HG03103 (cell line): Measurements from ENCODE around the gene LRPPRC.
A peak's percentile ranks its signal among the peaks of the same experiment; 100 is the strongest.

Experiments
- ATAC-seq: cut with Tn5 transposase; IDR thresholded peaks from one replicate; pipeline ENCODE4 v1.9.1; 2021; ENCODE audit warnings: low read depth; ENCODE audit not compliant: unreplicated experiment

The LRPPRC gene

DNA sequence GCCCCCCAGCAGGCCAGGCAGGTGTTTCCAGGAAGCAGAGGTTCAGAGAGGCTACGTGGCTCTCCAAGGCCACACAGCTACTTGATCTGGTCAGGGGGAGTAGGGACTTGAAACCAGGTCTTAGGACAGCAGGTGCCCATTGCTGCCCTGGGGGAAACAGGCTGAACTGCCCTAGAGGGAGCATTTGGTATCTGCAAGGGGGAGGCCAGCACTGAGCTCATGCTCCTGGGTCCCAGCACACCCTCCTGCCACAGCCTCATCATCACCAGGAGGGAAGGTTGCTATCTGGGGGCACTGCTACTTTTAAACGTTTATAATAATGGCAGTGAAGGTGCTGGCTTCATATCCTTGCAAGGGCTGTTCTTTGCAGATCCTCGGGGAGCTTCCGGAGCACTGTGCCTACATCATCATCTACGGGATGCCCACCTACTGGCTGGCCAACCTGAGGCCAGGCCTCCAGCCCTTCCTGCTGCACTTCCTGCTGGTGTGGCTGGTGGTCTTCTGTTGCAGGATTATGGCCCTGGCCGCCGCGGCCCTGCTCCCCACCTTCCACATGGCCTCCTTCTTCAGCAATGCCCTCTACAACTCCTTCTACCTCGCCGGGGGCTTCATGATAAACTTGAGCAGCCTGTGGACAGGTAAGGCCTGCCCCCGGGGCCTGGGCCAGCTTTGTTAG, 120.9 kb downstream of the LRPPRC start:
- no peak for ATAC-seq

GRCh38 chr2:43872151-43872550, 123.6 kb downstream of the LRPPRC start:
- no peak for ATAC-seq

- ATAC-seq = no peak
These were observed 140.5 kb downstream of the LRPPRC start for GRCh38 chr2:43855292-43855691.

DNA sequence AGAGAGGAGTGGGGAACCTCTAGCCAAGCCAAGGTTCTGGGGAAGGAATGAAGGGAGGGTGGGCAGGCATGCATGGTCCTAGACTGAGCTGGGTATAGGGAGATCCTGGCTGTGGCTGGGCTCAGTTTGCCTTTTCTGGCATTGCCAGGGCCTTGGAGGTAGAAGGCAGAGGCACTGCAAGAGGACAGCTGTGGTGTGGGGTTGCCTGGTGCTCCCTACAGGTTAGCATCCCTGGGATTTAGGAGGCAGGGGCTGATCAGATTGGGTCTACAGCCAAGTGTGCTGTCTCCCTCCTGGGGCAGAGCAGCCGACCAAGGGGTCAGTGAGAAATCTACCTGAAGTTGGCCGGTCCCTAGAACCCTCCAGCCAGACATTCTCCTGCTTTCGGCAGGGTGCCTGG, 141.1 kb downstream of the LRPPRC start:
- no peak for ATAC-seq

DNA sequence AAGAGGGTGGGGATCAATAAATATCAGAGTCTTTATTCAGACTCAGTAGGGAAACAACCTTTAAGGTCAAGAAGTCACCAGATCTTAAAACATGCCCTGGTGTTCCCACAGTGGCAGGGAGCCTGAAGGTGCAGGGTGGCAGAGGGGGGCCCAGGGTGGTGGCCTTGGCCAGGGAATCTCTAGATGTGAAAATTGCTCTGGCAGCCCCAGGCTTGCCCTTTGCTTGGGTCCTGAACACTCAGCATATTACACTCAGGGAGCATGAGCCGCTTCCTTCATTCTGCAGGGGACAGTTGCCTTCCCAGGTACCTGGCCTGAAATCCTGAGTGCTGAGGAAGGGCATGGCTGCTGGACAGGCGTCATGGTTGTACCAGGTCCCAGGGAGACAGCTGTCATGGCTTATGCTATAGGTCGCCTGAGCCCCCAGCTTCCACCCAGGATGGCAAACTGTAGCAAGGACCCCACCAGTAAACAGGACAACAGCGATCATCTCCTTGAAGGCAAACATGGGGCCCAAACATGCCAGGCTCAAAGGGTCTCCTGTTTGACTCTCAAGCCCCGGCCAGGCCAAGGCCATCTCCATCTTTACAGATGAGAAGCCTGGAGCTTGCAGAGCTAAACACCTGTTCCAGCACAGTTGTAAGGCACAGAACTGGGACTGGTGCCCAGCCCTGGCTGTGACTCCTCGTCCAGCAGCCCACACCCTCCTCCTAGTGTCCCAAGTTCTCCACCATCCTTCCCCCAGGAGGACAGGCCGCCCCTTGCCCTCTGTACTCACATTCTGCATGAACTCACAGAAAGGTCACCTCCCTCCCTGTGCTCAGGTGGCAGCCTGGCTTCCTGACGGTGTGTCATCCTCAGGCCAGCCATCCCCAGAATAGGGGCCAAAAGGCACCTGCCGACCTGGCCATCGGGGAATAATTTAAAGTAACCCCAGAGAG, 142.4 kb downstream of the LRPPRC start:
- ATAC-seq = no peak

DNA sequence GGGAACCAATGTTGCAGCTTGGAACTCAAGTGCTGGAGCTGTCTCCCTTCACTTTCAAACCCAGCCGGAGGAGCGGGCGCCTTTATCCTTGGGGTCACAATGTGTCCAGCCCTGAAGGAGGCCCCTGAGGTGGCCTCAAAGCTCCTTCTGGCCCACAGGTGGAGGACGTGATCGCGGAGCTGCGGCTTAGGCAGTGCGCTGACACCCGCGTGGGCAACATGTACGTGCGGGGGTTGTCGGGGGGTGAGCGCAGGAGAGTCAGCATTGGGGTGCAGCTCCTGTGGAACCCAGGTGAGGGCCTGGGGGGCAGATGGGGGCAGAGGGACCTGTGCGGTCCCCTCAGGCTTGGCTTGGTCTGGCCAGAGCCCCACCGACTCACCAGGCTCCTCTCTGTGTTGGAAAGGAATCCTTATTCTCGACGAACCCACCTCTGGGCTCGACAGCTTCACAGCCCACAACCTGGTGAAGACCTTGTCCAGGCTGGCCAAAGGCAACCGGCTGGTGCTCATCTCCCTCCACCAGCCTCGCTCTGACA, 143.5 kb downstream of the LRPPRC start:
- ATAC-seq = no peak

- no peak for ATAC-seq
These were observed 144.5 kb downstream of the LRPPRC start for GRCh38 chr2:43851011-43851980.

GRCh38 chr2:43848214-43848613, 147.6 kb downstream of the LRPPRC start:
- ATAC-seq = peak; percentile 51

GRCh38 chr2:43846140-43846793, 149.5 kb downstream of the LRPPRC start:
- no peak for ATAC-seq

DNA sequence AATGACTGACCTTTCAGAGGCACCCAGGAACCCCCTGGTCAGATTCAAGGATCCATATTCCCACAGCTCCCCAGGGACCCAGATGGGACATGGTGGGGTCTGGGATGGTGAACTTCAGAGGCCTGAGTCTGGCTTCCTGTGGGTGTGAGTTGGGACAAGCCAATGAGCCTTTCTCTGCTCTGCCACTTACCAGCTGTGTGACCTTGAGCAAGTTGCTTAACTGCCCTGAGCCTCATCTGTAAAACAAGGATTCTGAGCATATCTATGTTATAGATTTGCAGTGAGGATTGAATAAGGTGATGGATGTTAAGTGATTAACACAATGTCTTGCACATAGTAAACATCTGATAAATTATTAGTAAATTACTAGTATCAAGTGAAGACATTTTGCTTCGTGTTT, 150.6 kb downstream of the LRPPRC start:
- ATAC-seq = no peak

DNA sequence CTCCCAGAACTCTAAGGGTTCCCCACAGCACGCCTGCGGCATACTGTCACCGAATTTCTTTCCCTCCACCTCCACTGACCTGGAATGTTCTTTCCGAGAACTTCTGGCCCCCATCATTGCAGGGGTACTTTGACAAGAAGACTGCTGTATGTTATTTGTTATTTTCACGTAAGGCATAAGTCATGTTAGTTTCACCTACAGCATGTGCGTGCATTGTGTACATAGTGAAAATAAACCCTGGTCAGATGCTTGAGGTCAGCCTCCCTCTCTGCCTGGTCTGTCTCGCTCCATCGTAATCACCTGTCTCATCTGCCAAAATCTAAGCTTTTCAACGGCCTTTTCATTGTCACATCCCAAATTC, 152.9 kb downstream of the LRPPRC start:
- no peak for ATAC-seq

- ATAC-seq = no peak
These were observed 153.6 kb downstream of the LRPPRC start for GRCh38 chr2:43841949-43842865.

DNA sequence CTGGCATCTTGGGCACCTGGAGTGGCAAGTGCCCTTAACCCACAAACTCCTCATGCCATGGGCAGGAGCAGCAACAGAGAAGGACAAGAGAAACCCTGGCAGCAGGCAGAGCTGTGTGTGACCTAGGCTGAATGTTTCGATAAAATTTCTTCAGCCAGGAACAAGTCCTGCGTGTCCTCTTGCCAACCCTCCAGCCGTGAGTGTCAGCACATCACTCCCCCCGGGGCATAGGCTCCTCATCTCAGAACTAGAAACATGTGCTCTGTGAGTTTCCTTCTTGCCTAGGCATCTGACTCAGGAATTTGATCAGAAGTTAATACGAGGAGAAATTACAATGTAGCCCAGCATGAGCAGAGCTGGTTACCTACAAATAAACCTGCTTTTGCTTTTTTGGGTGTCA, 154.8 kb downstream of the LRPPRC start:
- ATAC-seq = no peak

DNA sequence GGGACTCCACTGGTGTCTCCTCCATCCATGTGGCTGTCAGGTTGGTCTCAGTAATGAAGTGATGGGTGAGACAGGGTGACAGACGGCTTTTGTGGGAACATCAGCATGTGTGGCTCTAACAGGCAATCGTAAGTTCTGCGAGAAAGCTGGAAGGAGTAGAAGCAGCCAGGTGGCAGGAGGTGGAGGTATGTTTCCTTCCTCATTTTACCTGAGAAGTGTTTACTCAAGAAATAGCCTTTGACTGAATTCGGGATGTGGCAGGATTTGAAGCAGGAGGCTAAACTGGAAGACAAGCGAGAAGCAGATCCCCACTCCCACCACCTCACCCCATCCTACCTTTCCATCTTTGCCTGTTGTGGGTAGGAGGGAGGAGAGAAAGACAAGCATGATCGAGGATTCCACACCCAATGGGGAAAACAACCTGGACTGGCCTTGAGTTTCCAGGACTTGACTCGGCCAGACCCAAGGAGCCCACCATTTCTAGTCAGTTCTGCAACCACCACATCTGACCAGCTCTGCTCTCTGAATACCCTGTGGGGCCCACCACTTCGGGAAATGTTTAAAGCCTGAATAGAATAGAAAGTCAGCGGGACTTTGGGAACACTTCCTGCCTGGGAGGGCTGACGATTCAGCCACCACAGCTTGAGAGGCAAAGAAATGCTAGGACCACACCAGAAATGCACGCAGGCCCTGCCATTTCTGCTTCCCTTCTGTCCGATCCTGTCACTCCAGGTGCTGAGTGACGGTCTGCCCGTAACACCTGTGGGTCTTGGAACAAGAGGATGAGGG, 155.8 kb downstream of the LRPPRC start:
- ATAC-seq = no peak

- ATAC-seq = no peak
These were observed 157.1 kb downstream of the LRPPRC start, which contains the start of the genes ABCG5 and ABCG8 for GRCh38 chr2:43838560-43839267. TSS of gene ABCG5 (minus strand) at chr2:43838839. CDS start at chr2:43838679, 160 bp downstream. TSS of gene ABCG8 (plus strand) at chr2:43838971. CDS start at chr2:43839054, 83 bp downstream.

- ATAC-seq = no peak
These were observed 157.8 kb downstream of the LRPPRC start for GRCh38 chr2:43837831-43838559.

- ATAC-seq = no peak
These were observed 158.8 kb downstream of the LRPPRC start for GRCh38 chr2:43837033-43837432.
